Left lobe of liver (tissue), 2 donors: ENCODE results near the gene OLAH. TPM values are rescaled to one million over a fixed set of nuclear protein-coding genes. Genes with fewer than 3 reads are reported as not detected.

Experiments used
- ATAC-seq: fragments of 200-7000 bp; cut with Tn5 transposase; one replicate; pipeline ENCODE4 v1.9.1; 2020; ENCODE audit warnings: mild to moderate bottlenecking, moderate library complexity
- DNase-seq: peaks from one replicate; pipeline ENCODE4 v3.0.0-alpha.2; 2020; ENCODE audit warnings: low spot score
- total RNA-seq: library from RNA; stranded (reverse); gene quantifications from one replicate; pipeline ENCODE4 v1.2.1, GENCODE V29; 2021
- donor health status: DM: no; HTN: no; CAD: no; lungs with moderate emphysema.
- donor health status: DM: no; HTN: yes; CAD: no.

OLAH gene
- total RNA-seq, 1 donor from 2014 or later = not detected

- ATAC-seq = no peak
Observed at GRCh38 chr10:15122477-15123030, 78.8 kb downstream of the OLAH start.

More at GRCh38 chr10:15122477-15123030, 78.8 kb downstream of the OLAH start:
- no peak for DNase-seq

Other genes with a start within 250 kb of the OLAH start
- 4.8 TPM for gene CDNF, start 205.9 kb upstream of the OLAH start, total RNA-seq
- gene HSPA14, start 205.6 kb upstream of the OLAH start, total RNA-seq = 3.2 TPM
- 3.3 TPM for gene MSANTD7, start 205.6 kb upstream of the OLAH start, total RNA-seq
- gene SUV39H2, start 165.1 kb upstream of the OLAH start, total RNA-seq = 3.1 TPM
- 1.7 TPM for gene DCLRE1C, start 89.8 kb upstream of the OLAH start, total RNA-seq
- gene MEIG1, start 84.6 kb upstream of the OLAH start, total RNA-seq = not detected
- gene ACBD7, start 44.8 kb downstream of the OLAH start, total RNA-seq = not detected
- gene RPP38, start 53.4 kb downstream of the OLAH start, total RNA-seq = 6.1 TPM
- 19.4 TPM for gene NMT2, start 124.8 kb downstream of the OLAH start, total RNA-seq